Measurements from ENCODE around the gene IL17RE.

The IL17RE gene

GRCh38 chr3:9909221-9910013 is 6.8 kb downstream of the IL17RE start:
- no peak overlapping the region for H3K4me3 ChIP-seq (ENCODE audit: low read length)
- DNase-seq (ENCODE audit: low read depth), result no peak
- TF ChIP-seq CTCF (conservative IDR thresholded peaks at IDR 0.05; ENCODE audit: low read depth, low read length), result no peak

- no peak for TF ChIP-seq CTCF (conservative IDR thresholded peaks at IDR 0.05; ENCODE audit: low read depth, low read length)
- H3K4me3 ChIP-seq (ENCODE audit: low read length), result no peak overlapping the region
- no peak for DNase-seq (ENCODE audit: low read depth)
Observed at GRCh38 chr3:9911863-9912262, 9.2 kb downstream of the IL17RE start.

- no peak for DNase-seq (ENCODE audit: low read depth)
- TF ChIP-seq CTCF (conservative IDR thresholded peaks at IDR 0.05; ENCODE audit: low read depth, low read length), result no peak
- no peak overlapping the region for H3K4me3 ChIP-seq (ENCODE audit: low read length)
Observed at GRCh38 chr3:9912294-9912935, 9.8 kb downstream of the IL17RE start.

GRCh38 chr3:9913601-9914000 is 11.0 kb downstream of the IL17RE start:
- no peak overlapping the region for H3K4me3 ChIP-seq (ENCODE audit: low read length)
- no peak for TF ChIP-seq CTCF (conservative IDR thresholded peaks at IDR 0.05; ENCODE audit: low read depth, low read length)
- DNase-seq (ENCODE audit: low read depth), result no peak

- DNase-seq (ENCODE audit: low read depth), result no peak
- TF ChIP-seq CTCF (conservative IDR thresholded peaks at IDR 0.05; ENCODE audit: low read depth, low read length), result no peak
- H3K4me3 ChIP-seq (ENCODE audit: low read length), result no peak overlapping the region
Observed at GRCh38 chr3:9914011-9914410, 11.4 kb downstream of the IL17RE start.

GRCh38 chr3:9914559-9915253 is 12.1 kb downstream of the IL17RE start:
- TF ChIP-seq CTCF (conservative IDR thresholded peaks at IDR 0.05; ENCODE audit: low read depth, low read length), result no peak
- DNase-seq (ENCODE audit: low read depth), result no peak
- H3K4me3 ChIP-seq (ENCODE audit: low read length), result no peak overlapping the region

Data from retinal pigment epithelial cell (primary cell).